ENCODE results near the gene POLN.

Gene POLN

GRCh38 chr4:2284934-2285612, 43.2 kb upstream of the POLN start:
- Histone ChIP-seq H3K27ac (no peak overlapping the region), H3K36me3 (no peaks in the 10 kb centered on the region), H3K4me3 (ENCODE audit: low read depth, low read length) (no peak overlapping the region), H3K27me3 (ENCODE audit: insufficient read depth, low read depth, severe bottlenecking) (no peaks in the 10 kb centered on the region), H3K9me3 (ENCODE audit: severe bottlenecking) (no peaks in the 10 kb centered on the region)
- DNase-seq: no peak
- no peak for TF ChIP-seq CTCF (IDR thresholded peaks at IDR 0.05; ENCODE audit: low read depth, low read length)

GRCh38 chr4:2284161-2284933, 42.4 kb upstream of the POLN start:
- no peak for TF ChIP-seq CTCF (IDR thresholded peaks at IDR 0.05; ENCODE audit: low read depth, low read length)
- Histone ChIP-seq H3K27ac (no peak overlapping the region), H3K9me3 (ENCODE audit: severe bottlenecking) (no peaks in the 10 kb centered on the region), H3K4me3 (ENCODE audit: low read depth, low read length) (no peak overlapping the region), H3K36me3 (no peaks in the 10 kb centered on the region), H3K27me3 (ENCODE audit: insufficient read depth, low read depth, severe bottlenecking) (no peaks in the 10 kb centered on the region)
- DNase-seq: no peak

GRCh38 chr4:2283199-2283711, 41.3 kb upstream of the POLN start:
- TF ChIP-seq CTCF (IDR thresholded peaks at IDR 0.05; ENCODE audit: low read depth, low read length): no peak

GRCh38 chr4:2281575-2282343, 39.8 kb upstream of the POLN start:
- Histone ChIP-seq H3K9me3 (ENCODE audit: severe bottlenecking) (no peaks in the 10 kb centered on the region), H3K27me3 (ENCODE audit: insufficient read depth, low read depth, severe bottlenecking) (no peaks in the 10 kb centered on the region), H3K36me3 (no peaks in the 10 kb centered on the region), H3K4me3 (ENCODE audit: low read depth, low read length) (no peak overlapping the region), H3K27ac (no peak overlapping the region)
- peak; percentile 55 for TF ChIP-seq CTCF (IDR thresholded peaks at IDR 0.05; ENCODE audit: low read depth, low read length)
- DNase-seq: peak; percentile 38

More at GRCh38 chr4:2283199-2283711, 41.3 kb upstream of the POLN start:
- Histone ChIP-seq H3K27ac (no peak overlapping the region), H3K27me3 (ENCODE audit: insufficient read depth, low read depth, severe bottlenecking) (no peaks in the 10 kb centered on the region), H3K4me3 (ENCODE audit: low read depth, low read length) (no peak overlapping the region), H3K36me3 (no peaks in the 10 kb centered on the region), H3K9me3 (ENCODE audit: severe bottlenecking) (no peaks in the 10 kb centered on the region)
- DNase-seq: no peak

GRCh38 chr4:2280531-2281300, 38.8 kb upstream of the POLN start:
- H3K27ac ChIP-seq: no peak overlapping the region
- 0 out of 2 replicates have a peak, but pooled peaks have one; percentile 19 for TF ChIP-seq CTCF (IDR thresholded peaks at IDR 0.05; ENCODE audit: low read depth, low read length)
- no peak overlapping the region for H3K4me3 ChIP-seq (ENCODE audit: low read depth, low read length)
- H3K9me3 ChIP-seq (ENCODE audit: severe bottlenecking): no peaks in the 10 kb centered on the region
- H3K27me3 ChIP-seq (ENCODE audit: insufficient read depth, low read depth, severe bottlenecking): no peaks in the 10 kb centered on the region
- no peak for DNase-seq
- H3K36me3 ChIP-seq: no peaks in the 10 kb centered on the region
